ENCODE measurements around the gene AUTS2.

The AUTS2 gene

GRCh38 chr7:70143075-70144044, 545.1 kb downstream of the AUTS2 start:
- DNase-seq (ENCODE audit: extremely low read depth in 1 of 2, low read depth in 1 of 2) = no peak

- DNase-seq (ENCODE audit: extremely low read depth in 1 of 2, low read depth in 1 of 2) = no peak
These were observed 550.7 kb downstream of the AUTS2 start for GRCh38 chr7:70148997-70149396.

GRCh38 chr7:70152313-70152712, 554.0 kb downstream of the AUTS2 start:
- no peak for DNase-seq (ENCODE audit: extremely low read depth in 1 of 2, low read depth in 1 of 2)

GRCh38 chr7:70153933-70154332, 555.7 kb downstream of the AUTS2 start:
- DNase-seq (ENCODE audit: extremely low read depth in 1 of 2, low read depth in 1 of 2) = no peak

DNA sequence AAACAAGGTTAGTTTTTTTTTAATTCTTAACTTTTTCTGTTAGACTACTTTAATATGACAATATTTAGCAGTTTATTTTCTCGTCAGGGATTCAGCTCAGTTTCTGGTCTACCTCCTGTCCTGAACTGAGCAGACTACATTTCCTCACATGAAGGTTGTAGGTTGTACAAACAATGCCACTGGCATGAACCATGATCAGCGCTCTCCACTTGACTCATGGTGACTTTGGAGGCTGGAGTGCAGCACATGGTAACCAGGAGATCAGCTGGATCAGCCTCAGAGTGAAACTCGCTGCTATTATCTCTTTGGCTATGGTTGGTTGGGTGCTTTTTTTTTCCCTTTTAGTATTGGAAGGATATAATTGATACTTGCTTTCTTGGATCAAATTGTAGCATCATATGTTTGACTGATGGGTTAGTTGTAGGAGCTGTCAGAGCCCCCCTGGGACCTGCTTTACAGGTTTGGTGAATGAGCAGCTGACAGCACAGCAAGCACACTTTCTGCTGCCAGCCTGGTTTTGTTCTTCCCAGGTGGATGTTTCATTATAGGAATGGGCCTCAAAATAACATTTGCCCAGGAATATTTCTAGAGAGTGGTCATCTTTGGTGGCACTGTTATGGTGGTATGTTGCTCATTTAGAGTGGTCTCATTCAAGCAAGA, 556.4 kb downstream of the AUTS2 start:
- no peak for DNase-seq (ENCODE audit: extremely low read depth in 1 of 2, low read depth in 1 of 2)

- no peak for DNase-seq (ENCODE audit: extremely low read depth in 1 of 2, low read depth in 1 of 2)
These were observed 557.8 kb downstream of the AUTS2 start for GRCh38 chr7:70156057-70156456.

DNA sequence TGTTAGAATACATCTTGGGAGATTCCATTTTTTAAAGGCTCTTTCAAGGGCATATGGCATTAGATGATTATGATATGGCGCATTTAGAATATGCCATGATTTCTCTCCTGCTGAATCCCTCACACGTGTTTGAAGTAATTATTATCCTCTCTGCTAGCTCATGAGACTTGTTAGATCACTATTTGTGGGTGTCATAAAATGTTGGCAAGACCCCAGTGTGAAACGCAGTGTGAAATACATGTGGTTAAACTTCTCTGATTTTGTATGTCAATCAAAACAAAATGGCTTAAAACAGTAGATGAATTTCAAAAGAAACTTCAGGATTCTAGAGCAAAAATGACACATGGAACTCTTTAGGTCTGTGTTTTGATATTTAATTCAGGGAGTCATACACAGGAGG, 560.8 kb downstream of the AUTS2 start:
- DNase-seq (ENCODE audit: extremely low read depth in 1 of 2, low read depth in 1 of 2) = no peak

DNA sequence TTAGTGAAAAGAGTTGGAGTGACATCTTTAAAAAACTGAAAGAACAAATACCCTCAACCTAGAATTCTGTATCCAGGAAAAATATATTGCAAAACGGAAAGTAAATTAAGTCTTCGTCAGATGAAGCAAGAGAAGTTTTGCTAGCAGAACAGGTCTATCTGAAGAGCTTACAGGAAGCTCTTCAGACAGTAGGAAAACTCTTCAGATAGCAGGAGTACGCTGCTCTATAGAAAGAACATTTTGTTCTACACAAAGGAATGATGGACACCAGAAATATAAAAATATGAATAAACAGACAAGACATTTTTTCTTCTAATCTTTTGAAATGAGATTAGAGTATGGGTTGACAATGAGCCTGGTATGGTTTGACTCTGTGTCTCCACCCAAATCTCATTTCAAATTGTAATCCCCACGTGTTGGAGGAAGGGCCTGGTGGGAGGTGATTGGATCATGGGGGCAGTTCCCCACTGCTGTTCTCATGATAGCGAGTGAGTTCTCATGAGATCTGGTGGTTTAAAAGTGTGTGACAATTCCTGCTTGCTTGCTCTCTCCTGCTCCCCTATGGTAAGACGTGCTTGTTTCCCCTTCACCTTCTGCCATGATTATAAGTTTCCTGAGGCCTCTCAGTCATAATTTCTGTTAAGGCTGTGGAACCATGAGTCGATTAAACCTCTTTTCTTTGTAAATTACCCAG, 567.3 kb downstream of the AUTS2 start:
- DNase-seq (ENCODE audit: extremely low read depth in 1 of 2, low read depth in 1 of 2) = no peak

DNA sequence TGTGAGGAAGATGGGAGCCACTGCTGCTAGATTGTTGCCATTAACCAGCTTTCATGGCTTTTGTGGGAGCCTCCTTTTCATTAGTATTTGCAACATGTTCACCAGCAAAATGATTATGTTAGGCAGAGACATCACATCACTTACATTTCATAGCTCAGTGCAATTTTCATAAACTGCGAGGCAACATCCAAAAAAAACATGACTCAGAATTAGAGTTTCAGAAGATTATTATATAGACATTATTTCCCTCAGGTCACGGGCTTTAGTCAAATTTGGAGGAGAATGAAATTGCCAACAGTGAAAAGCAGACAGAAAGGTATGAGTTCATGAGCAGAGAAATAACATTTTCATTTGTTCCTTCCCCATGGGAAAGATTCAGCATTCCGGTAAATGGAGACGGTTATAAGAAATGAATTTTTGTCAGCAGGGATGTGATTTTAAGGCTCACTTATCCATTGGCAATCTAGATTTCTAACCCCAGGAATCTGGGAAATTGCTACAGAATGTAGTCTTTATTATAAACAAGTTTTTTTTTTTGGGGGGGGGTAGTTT, 573.2 kb downstream of the AUTS2 start:
- DNase-seq (ENCODE audit: extremely low read depth in 1 of 2, low read depth in 1 of 2) = no peak

GRCh38 chr7:70177166-70177565, 578.9 kb downstream of the AUTS2 start:
- DNase-seq (ENCODE audit: extremely low read depth in 1 of 2, low read depth in 1 of 2) = no peak

DNA sequence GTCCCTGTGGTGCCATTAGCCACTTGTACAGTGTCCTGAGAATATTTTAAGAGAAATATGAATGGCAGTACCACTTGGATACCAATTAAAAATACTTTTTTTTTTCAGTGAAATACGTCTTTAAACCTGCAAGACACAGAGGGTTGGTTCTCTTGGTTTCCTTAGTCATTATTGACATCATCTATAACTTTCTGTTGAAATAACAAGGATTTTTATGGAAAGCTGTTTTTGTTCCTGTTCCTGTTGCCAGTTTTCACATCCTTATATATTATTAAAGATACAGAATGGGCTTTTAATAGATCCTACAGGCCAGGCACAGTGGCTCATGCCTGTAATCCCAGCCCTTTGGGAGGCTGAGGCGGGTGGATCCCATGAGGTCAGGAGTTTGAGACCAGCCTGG, 579.9 kb downstream of the AUTS2 start:
- no peak for DNase-seq (ENCODE audit: extremely low read depth in 1 of 2, low read depth in 1 of 2)

- DNase-seq (ENCODE audit: extremely low read depth in 1 of 2, low read depth in 1 of 2) = no peak
These were observed 580.5 kb downstream of the AUTS2 start for GRCh38 chr7:70178787-70179186.

- DNase-seq (ENCODE audit: extremely low read depth in 1 of 2, low read depth in 1 of 2) = no peak
These were observed 584.2 kb downstream of the AUTS2 start for GRCh38 chr7:70182521-70182920.

- no peak for DNase-seq (ENCODE audit: extremely low read depth in 1 of 2, low read depth in 1 of 2)
These were observed 585.0 kb downstream of the AUTS2 start for GRCh38 chr7:70183278-70183677.

DNA sequence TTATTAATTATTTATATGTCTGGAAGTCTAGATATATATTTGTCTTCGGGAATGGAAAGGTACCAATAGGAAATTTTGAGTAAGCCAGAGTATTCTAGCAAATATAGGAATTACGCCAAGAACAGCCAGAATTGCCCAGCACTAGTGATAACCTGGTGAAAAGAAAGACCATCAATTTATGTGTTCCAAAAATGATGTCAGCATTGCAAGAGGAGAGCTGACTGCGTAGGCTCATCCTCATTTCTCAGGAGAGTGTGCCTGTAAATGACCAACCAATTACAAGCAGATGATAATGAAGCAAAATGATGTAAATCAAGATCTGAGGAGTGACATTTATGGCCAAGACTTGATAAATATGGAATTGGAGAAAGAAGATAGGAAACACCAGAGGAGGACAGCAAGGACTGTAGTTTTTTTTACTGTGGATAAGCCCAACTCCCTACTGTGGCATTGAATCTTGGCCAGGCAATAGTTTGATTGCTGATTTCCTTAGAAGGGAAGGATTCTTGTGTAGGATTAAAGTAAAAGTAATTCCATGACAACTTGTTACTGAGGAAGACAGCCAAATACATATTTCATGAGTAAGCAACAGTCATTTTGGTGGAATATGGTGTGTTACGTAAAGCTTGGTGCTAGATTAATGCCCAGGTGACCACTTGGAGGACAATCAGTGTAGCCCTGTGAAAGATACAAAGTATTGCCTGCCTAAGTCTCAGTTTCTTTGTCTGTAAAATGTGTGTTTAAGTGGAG, 590.8 kb downstream of the AUTS2 start:
- DNase-seq (ENCODE audit: extremely low read depth in 1 of 2, low read depth in 1 of 2) = no peak

GRCh38 chr7:70189776-70190175, 591.5 kb downstream of the AUTS2 start:
- no peak for DNase-seq (ENCODE audit: extremely low read depth in 1 of 2, low read depth in 1 of 2)

DNA sequence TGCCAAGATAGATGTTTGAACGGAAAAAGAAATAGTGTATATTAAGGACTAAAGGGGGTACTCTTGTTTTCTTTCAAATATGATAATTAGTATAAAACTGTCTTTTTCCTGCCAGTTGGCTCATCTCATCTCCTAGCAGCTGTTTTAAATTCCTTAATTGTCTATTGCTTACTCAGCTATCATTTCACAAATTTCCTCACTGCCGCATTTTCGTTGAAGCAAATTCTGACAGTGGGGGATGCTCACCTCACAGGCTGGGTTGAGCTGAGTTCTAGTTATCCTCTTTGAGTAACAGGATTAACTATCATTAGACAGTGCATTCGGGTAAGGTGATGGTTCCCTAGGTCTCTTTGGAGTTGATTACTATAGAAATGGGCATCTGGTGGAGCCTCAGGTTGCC, 592.0 kb downstream of the AUTS2 start:
- DNase-seq (ENCODE audit: extremely low read depth in 1 of 2, low read depth in 1 of 2) = no peak

DNA sequence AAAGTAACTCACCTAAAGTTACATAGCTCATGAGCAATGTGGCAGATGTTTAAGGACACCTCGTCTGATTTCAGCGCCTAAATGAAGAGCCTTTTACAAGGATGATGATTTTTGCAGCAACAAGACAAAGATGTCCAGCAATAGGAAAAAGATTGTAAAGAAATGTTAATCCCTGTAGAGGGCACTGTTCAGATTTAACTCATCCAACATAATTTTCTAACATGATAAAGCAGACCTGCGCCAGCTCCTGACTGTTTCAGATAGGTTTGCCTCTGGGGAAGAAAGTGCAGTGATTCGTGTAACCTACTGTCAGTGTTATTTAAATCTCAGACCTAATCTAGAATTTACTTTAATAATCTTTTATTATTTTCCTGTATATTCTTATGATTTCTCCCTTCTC, 595.2 kb downstream of the AUTS2 start:
- DNase-seq (ENCODE audit: extremely low read depth in 1 of 2, low read depth in 1 of 2) = no peak

GRCh38 chr7:70208236-70209063, 610.2 kb downstream of the AUTS2 start:
- no peak for DNase-seq (ENCODE audit: extremely low read depth in 1 of 2, low read depth in 1 of 2)

Data from stimulated activated CD8-positive, alpha-beta memory T cell treated with anti-CD3 and anti-CD28 coated beads, Interleukin-7, amount 100 ng/mL, for 48 hours (primary cell).